Adrenal gland (tissue), 12 donors: ENCODE measurements around the gene PIGS. TPM values are rescaled to one million over a fixed set of nuclear protein-coding genes. Genes with fewer than 3 reads are reported as not detected.
"Not testable (repeated sequence)": the region's sequence is repeated elsewhere in the genome, so short reads cannot be mapped to it uniquely, and the experiment has no call there.

Experiments
- DNase-seq, 7 donors: peaks; one replicate each; pipeline ENCODE4 v3.0.0-alpha.2; 2019 to 2020
- H3K27ac ChIP-seq, 5 donors: fragments of 200-600 bp; sonication (generic) in 4 of 5; 1 replicate in 3 of 5; 2 replicates in 2 of 5; pipeline versions ENCODE4 v1.5.1 to v1.8.0; 2016 to 2020; ENCODE audit warnings: mild to moderate bottlenecking in 1 of 5
- H3K27me3 ChIP-seq: fragments of 200-600 bp; 2 replicates; pipeline ENCODE4 v1.8.0; 2021
- H3K36me3 ChIP-seq, 2 donors: fragments of 200-600 bp; replicated peaks in 1 of 2; 1 replicate in 1 of 2; 2 replicates in 1 of 2; pipeline versions ENCODE4 v1.5.1 to v1.8.0; 2018 to 2022
- H3K4me1 ChIP-seq, 2 donors: fragments of 200-600 bp; replicated peaks in 1 of 2; 1 replicate in 1 of 2; 2 replicates in 1 of 2; pipeline versions ENCODE4 v1.5.1 to v1.8.0; 2018 to 2021
- H3K4me3 ChIP-seq, 4 donors: fragments of 200-600 bp; sonication (generic) in 3 of 4; one replicate each; pipeline ENCODE4 v1.5.1; 2016 to 2018
- H3K9me3 ChIP-seq, 3 donors: fragments of 200-600 bp; sonication (generic) in 1 of 3; replicated peaks in 1 of 3; 1 replicate in 2 of 3; 2 replicates in 1 of 3; pipeline versions ENCODE4 v1.5.1 to v1.8.0; 2016 to 2021
- POLR2A ChIP-seq, 2 donors: fragments of 450-650 bp; IDR thresholded peaks; one replicate each; pipeline ENCODE4 v1.6.1; 2017; ENCODE audit warnings: antibody characterized with exemption in 2 of 2, mild to moderate bottlenecking in 2 of 2, moderate library complexity in 1 of 2
- WGBS, 4 donors: extraction: QIAGEN DNeasy Blood & Tissue Kit in 2 of 4; methylation state at CpG; one replicate each; pipeline versions ENCODE4 v1.1.5 to v1.1.7; 2013 to 2017; 5-methylcytosine and 5-hydroxymethylcytosine counted together
- intact Hi-C, 2 donors: fragments of 100-400 bp; cut with DNase I; formaldehyde crosslinking; loops; one replicate each; pipeline versions ENCODE4 v1.14.1 to v1.15.0; 2022 to 2023
- polyA plus RNA-seq, 3 donors: library from polyadenylated mRNA; stranded (reverse); fragments of 200-250 nt in 2 of 3; fragments of 350-450 nt in 1 of 3; fragmentation: Illumina TruSeq in 1 of 3; extraction: RNeasy Lipid Tissue Mini Kit (QIAGEN cat#74804) in 1 of 3; gene quantifications; one replicate each; pipeline ENCODE4 v1.2.3, GENCODE V29; 2013 to 2014
- total RNA-seq, 9 donors: library from RNA; depleted of rRNA in 4 of 9; stranded (reverse); fragments of >200 nt in 4 of 9; fragments of 120-200 nt in 1 of 9; fragmentation: NEBNext Ultra II Directional in 1 of 9; extraction: Animal tissue kit (Norgen Biotek cat#: 25700) in 1 of 9; gene quantifications; one replicate each; pipeline versions ENCODE4 v1.1.0 to v1.2.4, GENCODE V29; 2013 to 2023
- TF ChIP-seq, protein P1 (sequence below), 6 experiments: fragments of 450-650 bp in 4 of 6; fragments of 200-600 bp in 2 of 6; sonication (generic) in 1 of 6; IDR thresholded peaks; 1 replicate in 5 of 6; 2 replicates in 1 of 6; pipeline versions ENCODE4 v1.5.1 to v1.8.0; 2016 to 2021; ENCODE audit warnings: antibody characterized with exemption in 6 of 6, mild to moderate bottlenecking in 2 of 6, moderate library complexity in 1 of 6
- donor health status: healthy with polysubstance abuse.
- donor health status: Bipolar disorder and iron deficiency.
- donor health status: DM: yes; HTN: yes; CAD: no.
- donor health status: DM: no; HTN: no; CAD: no.
- donor health status: DM: no; HTN: no; CAD: no.
- donor health status: DM: yes; HTN: yes; CAD: no.

The PIGS gene
- total and polyA plus RNA-seq, 12 donors: 9.2 to 73.0 (median 55.6) TPM

DNA sequence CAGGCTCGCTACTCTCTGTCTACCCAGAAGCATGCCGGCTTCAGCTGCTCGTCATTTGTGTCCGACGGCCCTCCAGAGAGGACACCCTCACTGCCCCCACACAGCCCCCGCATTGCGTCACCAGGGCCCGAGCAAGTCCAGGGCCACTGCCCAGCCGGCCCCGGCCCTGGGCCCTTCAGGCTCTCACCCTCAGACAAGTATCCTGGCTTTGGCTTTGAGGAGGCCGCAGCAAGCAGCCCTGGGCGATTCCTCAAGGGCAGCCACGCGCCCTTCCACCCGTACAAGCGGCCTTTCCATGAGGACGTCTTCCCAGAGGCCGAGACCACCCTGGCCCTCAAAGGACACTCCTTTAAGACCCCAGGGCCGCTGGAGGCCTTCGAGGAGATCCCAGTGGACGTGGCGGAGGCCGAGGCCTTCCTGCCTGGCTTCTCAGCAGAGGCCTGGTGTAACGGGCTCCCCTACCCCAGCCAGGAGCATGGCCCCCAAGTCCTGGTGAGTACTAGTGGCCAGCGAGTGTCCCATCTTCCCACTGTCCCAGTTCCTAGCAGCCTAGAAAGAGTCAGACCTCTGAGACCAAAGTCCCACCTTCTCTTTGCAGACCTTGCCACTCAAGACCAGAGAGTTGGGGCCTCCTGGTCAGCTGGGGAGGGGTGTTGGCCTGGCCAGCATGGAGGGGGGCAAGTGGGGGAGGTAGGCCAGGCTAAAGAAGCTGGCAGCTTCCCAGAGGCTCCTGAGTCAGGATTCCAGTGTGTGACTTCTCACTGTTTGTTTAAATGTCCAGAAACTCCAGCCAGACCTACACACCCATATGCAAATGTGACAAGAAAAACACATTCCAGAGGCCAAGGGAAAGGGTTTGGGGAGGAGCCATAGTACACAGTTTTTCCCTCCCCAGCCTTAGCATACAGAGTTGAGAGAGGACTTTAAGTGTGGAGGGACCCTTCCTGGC lies 46.6 kb downstream of the PIGS start:
- Histone ChIP-seq H3K36me3 (no peaks in the 10 kb centered on the region), H3K27ac (no peak overlapping the region), H3K9me3 (no peaks in the 10 kb centered on the region), H3K4me1 (no peaks in the 10 kb centered on the region), H3K27me3 (no peaks in the 10 kb centered on the region), H3K4me3 (no peak overlapping the region)
- intact Hi-C loops: no loop called here
- DNase-seq: no peak
- WGBS, 4 donors: 72 to 87% (median 86%) methylated on average over 3 to 25 of the region's 25 CpGs
- TF ChIP-seq, protein P1, sequence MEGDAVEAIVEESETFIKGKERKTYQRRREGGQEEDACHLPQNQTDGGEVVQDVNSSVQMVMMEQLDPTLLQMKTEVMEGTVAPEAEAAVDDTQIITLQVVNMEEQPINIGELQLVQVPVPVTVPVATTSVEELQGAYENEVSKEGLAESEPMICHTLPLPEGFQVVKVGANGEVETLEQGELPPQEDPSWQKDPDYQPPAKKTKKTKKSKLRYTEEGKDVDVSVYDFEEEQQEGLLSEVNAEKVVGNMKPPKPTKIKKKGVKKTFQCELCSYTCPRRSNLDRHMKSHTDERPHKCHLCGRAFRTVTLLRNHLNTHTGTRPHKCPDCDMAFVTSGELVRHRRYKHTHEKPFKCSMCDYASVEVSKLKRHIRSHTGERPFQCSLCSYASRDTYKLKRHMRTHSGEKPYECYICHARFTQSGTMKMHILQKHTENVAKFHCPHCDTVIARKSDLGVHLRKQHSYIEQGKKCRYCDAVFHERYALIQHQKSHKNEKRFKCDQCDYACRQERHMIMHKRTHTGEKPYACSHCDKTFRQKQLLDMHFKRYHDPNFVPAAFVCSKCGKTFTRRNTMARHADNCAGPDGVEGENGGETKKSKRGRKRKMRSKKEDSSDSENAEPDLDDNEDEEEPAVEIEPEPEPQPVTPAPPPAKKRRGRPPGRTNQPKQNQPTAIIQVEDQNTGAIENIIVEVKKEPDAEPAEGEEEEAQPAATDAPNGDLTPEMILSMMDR (IDR thresholded peaks at IDR 0.05): no peak
- no peak for TF ChIP-seq POLR2A (IDR thresholded peaks at IDR 0.05)

DNA sequence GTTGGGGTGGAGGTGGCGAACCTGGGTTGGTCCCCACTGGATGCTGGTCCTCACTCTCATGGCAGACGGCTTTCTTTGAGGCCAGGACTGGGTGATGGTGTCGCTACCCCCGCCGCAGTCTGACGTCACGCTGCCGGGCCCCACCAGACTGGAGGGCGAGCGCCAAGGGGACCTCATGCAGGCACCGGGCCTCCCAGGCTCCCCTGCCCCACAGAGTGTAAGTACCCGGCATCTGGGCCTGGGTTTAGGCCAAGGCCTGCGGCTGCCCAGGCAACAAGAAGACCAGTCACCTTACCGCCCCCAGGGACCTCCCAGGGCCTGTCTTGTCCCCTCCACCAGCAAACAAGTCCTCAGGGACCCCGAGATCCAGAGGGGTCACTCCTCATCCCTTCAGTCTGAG lies 47.4 kb downstream of the PIGS start:
- no peak for DNase-seq

DNA sequence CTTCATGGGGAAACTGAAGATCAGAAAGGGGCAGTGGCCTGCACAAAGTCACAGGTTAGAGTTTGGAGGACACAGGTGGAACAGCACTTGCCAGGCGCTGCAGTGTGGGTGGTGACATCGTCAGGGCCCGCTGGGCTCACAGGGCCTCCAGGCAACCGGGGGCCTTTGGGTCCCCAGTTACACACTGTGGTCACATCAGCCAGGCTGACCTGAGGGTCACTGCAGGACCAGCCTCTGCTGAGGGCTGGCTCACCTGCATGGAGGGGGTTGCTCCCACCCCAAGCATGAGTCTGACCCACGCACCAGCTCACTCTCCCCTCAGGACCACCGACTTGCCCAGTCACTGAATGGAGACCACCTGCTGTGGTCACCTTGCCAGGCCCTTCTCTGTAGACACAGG lies 48.1 kb downstream of the PIGS start:
- no peaks in the 10 kb centered on the region for H3K36me3 ChIP-seq
- TF ChIP-seq POLR2A (IDR thresholded peaks at IDR 0.05): no peak
- TF ChIP-seq, protein P1 (IDR thresholded peaks at IDR 0.05): no peak
- WGBS, 4 donors: 82 to 93% (median 89%) methylated on average over 3 to 6 of the region's 6 CpGs
- H3K27me3 ChIP-seq: no peaks in the 10 kb centered on the region
- DNase-seq: no peak
- intact Hi-C loops: no loop called here
- H3K4me1 ChIP-seq: no peaks in the 10 kb centered on the region
- H3K27ac ChIP-seq: no peak overlapping the region
- no peaks in the 10 kb centered on the region for H3K9me3 ChIP-seq
- no peak overlapping the region for H3K4me3 ChIP-seq

More for the DNA sequence above, 47.4 kb downstream of the PIGS start:
- Histone ChIP-seq H3K27ac (no peak overlapping the region), H3K9me3 (no peaks in the 10 kb centered on the region), H3K27me3 (no peaks in the 10 kb centered on the region), H3K4me1 (no peaks in the 10 kb centered on the region), H3K36me3 (no peaks in the 10 kb centered on the region), H3K4me3 (no peak overlapping the region)
- intact Hi-C loops: no loop called here
- 73 to 88% (median 84%) methylated on average over 2 to 15 of the region's 15 CpGs for WGBS, 4 donors
- TF ChIP-seq, protein P1 (IDR thresholded peaks at IDR 0.05): no peak
- TF ChIP-seq POLR2A (IDR thresholded peaks at IDR 0.05): no peak

DNA sequence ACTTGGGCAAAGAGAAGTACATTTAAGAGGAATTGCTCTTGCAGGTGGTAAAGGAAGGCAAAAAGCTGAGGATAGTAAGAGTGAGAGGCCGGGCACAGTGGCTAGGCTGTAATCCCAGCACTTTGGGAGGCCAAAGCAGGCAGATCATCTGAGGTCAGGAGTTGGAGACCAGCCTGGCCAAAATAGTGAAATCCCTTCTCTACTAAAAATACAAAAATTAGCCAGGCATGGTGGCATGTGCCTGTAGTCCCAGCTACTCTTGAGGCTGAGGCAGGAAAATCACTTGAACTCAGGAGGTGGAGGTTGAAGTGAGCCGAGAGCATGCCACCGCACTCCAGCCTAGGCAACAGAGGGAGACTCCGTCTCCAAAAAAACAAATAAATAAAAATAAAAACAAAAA lies 49.0 kb downstream of the PIGS start:
- H3K9me3 ChIP-seq, H3K4me1 ChIP-seq, intact Hi-C loops, H3K27ac ChIP-seq, DNase-seq, H3K27me3 ChIP-seq, H3K4me3 ChIP-seq, H3K36me3 ChIP-seq: not testable (repeated sequence)
- 88 to 95% (median 93%) methylated on average over 4 of the region's 4 CpGs for WGBS, 4 donors
